Astrocyte of the spinal cord (primary cell): ENCODE data around the gene ZNF841.
"Not testable (repeated sequence)": the region's sequence is repeated elsewhere in the genome, so short reads cannot be mapped to it uniquely, and the experiment has no call there.

Experiments used
- DNase-seq: peaks from one replicate; pipeline ENCODE4 v3.0.0; 2011; ENCODE audit warnings: low read depth, low spot score
- H3K4me3 ChIP-seq: 2 replicates; pipeline ENCODE4 v1.5.1; 2011; ENCODE audit warnings: low read depth, mild to moderate bottlenecking, low read length, moderate library complexity
- in situ Hi-C: cut with HindIII; loops from 2 replicates; pipeline ENCODE4 v1.10.0; 2017; ENCODE audit warnings: low sequenced_read_pairs
- TF ChIP-seq, protein P1 (sequence below): IDR thresholded peaks from 2 replicates; pipeline ENCODE4 v1.5.1; 2012; ENCODE audit warnings: low read depth, mild to moderate bottlenecking, low read length, inconsistent platforms

Gene ZNF841

DNA sequence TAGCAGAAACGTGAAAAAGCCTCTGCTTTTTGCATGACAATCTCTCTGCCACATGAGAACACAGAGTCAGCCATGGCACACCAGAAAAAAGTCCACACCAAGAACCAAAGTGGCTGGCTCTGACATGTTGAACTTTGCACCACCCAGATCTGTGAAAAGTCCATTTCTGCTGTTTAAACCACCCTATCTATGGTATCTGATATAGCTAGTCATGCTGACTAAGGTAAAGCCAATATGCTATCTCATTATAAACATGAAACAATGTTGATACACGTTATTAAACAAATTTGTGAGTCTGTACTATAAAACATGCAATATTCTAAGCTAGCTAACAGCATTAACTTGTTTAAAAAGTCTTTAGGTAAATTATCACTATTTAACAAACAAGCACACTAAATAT, 25.9 kb downstream of the ZNF841 start:
- no peak overlapping the region for H3K4me3 ChIP-seq
- TF ChIP-seq, protein P1, sequence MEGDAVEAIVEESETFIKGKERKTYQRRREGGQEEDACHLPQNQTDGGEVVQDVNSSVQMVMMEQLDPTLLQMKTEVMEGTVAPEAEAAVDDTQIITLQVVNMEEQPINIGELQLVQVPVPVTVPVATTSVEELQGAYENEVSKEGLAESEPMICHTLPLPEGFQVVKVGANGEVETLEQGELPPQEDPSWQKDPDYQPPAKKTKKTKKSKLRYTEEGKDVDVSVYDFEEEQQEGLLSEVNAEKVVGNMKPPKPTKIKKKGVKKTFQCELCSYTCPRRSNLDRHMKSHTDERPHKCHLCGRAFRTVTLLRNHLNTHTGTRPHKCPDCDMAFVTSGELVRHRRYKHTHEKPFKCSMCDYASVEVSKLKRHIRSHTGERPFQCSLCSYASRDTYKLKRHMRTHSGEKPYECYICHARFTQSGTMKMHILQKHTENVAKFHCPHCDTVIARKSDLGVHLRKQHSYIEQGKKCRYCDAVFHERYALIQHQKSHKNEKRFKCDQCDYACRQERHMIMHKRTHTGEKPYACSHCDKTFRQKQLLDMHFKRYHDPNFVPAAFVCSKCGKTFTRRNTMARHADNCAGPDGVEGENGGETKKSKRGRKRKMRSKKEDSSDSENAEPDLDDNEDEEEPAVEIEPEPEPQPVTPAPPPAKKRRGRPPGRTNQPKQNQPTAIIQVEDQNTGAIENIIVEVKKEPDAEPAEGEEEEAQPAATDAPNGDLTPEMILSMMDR: no peak
- DNase-seq: no peak
- in situ Hi-C loops: no loop called here

DNA sequence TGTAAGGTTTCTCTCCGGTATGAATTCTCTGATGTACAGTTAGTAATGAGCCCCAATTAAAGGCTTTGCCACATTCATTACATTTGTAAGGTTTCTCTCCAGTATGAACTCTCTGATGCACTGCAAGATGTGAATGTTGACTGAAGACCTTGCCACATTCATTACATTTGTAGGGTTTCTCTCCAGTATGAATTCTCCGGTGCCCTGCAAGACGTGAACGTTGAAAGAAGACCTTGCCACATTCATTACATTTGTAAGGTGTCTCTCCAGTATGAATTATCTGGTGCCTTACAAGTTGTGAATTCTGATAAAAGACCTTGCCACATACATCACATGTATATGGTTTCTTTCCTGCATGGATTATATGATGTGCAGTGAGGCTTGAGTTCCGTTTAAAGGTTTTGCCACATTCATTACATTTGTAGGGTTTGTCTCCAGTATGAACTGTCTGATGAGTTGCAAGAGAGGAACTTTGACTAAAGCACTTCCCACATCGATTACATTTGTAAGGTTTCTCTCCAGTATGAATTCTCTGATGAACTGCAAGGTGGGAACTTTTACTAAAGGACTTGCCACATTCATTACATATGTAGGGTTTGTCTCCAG, 29.2 kb downstream of the ZNF841 start:
- no peak for DNase-seq
- no peak overlapping the region for H3K4me3 ChIP-seq
- in situ Hi-C loops: no loop called here
- TF ChIP-seq, protein P1: no peak

DNA sequence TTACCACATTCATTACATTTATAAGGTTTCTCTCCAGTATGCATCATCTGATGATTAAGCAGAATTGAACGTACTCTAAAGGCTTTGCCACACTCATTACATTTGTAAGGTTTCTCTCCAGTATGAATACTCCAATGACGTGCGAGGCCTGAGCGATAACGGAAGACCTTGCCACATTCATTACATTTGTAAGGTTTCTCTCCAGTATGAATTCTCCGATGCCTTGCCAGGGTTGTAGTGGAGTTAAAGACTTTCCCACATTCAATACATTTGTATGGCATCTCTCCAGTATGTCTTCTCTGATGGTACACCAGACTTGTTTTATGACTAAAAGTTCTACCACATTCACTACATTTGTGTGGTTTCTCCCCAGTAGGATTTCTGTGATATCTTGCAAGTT, 30.2 kb downstream of the ZNF841 start:
- in situ Hi-C loops: no loop called here
- no peak for DNase-seq
- TF ChIP-seq, protein P1: no peak
- no peak overlapping the region for H3K4me3 ChIP-seq

GRCh38 chr19:52056480-52056879, 39.1 kb downstream of the ZNF841 start:
- H3K4me3 ChIP-seq, in situ Hi-C loops, DNase-seq: not testable (repeated sequence)

DNA sequence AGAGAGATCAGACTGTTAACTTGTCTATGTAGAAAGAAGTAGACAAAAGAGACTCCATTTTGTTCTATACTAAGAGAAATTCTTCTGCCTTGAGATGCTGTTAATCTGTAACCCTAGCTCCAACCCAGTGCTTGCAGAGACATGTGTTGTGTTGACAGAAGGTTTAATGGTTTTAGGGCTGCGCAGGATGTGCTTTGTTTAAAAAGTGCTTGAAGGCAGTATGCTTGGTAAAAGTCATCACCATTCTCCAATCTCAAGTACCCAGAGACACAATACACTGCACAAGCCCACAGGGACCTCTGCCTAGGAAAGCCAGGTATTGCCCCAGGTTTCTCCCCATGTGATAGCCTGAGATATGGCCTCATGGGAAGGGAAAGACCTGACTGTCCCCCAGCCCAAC, 43.8 kb downstream of the ZNF841 start:
- DNase-seq, in situ Hi-C loops, H3K4me3 ChIP-seq: not testable (repeated sequence)

- TF ChIP-seq, protein P1: no peak
- in situ Hi-C loops: no loop called here
- peak within 1 kb of the TSS; percentile 65 for H3K4me3 ChIP-seq
- peak; percentile 96 for DNase-seq
These were observed 46.7 kb downstream of the ZNF841 start, which contains the start of gene ZNF432 for GRCh38 chr19:52048555-52049501. Gene ZNF432, minus strand, starts transcription at chr19:52048838. Its CDS starts 1,970 bp downstream, at chr19:52046868.

- no peak overlapping the region for H3K4me3 ChIP-seq
- no peak for DNase-seq
- TF ChIP-seq, protein P1: no peak
- in situ Hi-C loops: no loop called here
These were observed 56.4 kb downstream of the ZNF841 start for GRCh38 chr19:52039169-52039568.
